DOHH2 (cell line): ENCODE data around the gene CYFIP2.

Experiments used
- H3F3A ChIP-seq: fragments of 200-600 bp; sonication (generic), shearing (Covaris generic); 2 replicates; pipeline ENCODE4 v1.6.0; 2016; ENCODE audit warnings: antibody characterized with exemption, mild to moderate bottlenecking; ENCODE audit not compliant: control insufficient read depth, insufficient read depth
- H3K27ac ChIP-seq: fragments of 200-600 bp; sonication (generic); 2 replicates; pipeline ENCODE4 v1.5.1; 2014; ENCODE audit warnings: low read depth, mild to moderate bottlenecking, low read length, moderate library complexity
- H3K27me3 ChIP-seq: fragments of 200-600 bp; sonication (generic); 2 replicates; pipeline ENCODE4 v1.6.1; 2014; ENCODE audit warnings: mild to moderate bottlenecking, low read length, mixed read lengths; ENCODE audit not compliant: control insufficient read depth
- H3K36me3 ChIP-seq: fragments of 200-600 bp; sonication (generic); 2 replicates; pipeline ENCODE4 v1.6.1; 2014; ENCODE audit warnings: mild to moderate bottlenecking, low read length, moderate library complexity, mixed read lengths; ENCODE audit not compliant: control insufficient read depth
- H3K4me1 ChIP-seq: fragments of 200-600 bp; sonication (generic); 2 replicates; pipeline ENCODE4 v1.6.1; 2014; ENCODE audit warnings: mild to moderate bottlenecking, low read length, mixed read lengths; ENCODE audit not compliant: control insufficient read depth
- H3K4me2 ChIP-seq: fragments of 200-600 bp; sonication (generic); 2 replicates; pipeline ENCODE4 v1.6.0; 2014; ENCODE audit warnings: mild to moderate bottlenecking, low read length, moderate library complexity
- H3K4me3 ChIP-seq: fragments of 200-600 bp; sonication (generic); 2 replicates; pipeline ENCODE4 v1.5.1; 2014; ENCODE audit warnings: mild to moderate bottlenecking, low read length, mixed read lengths
- H3K79me2 ChIP-seq: fragments of 200-600 bp; sonication (generic); 2 replicates; pipeline ENCODE4 v1.6.1; 2014; ENCODE audit warnings: mild to moderate bottlenecking, low read length, mixed read lengths; ENCODE audit not compliant: control insufficient read depth
- H3K9me2 ChIP-seq: fragments of 200-600 bp; sonication (generic); replicated peaks from 2 replicates; pipeline ENCODE4 v1.6.1; 2014; ENCODE audit warnings: mild to moderate bottlenecking, low read length, mixed read lengths; ENCODE audit not compliant: control insufficient read depth
- H3K9me3 ChIP-seq: fragments of 200-600 bp; sonication (generic); 2 replicates; pipeline ENCODE4 v1.6.1; 2014; ENCODE audit warnings: antibody characterized with exemption, low read length, mixed read lengths; ENCODE audit not compliant: control insufficient read depth, insufficient read depth
- H4K20me1 ChIP-seq: fragments of 200-600 bp; sonication (generic); 2 replicates; pipeline ENCODE4 v1.6.0; 2014; ENCODE audit warnings: low read depth, mild to moderate bottlenecking, antibody characterized with exemption, low read length, moderate library complexity; ENCODE audit not compliant: control insufficient read depth, insufficient read depth
- EZH2phosphoT487 ChIP-seq: fragments of 200-600 bp; sonication (generic); IDR thresholded peaks from 2 replicates; pipeline ENCODE4 v1.6.1; 2017; ENCODE audit warnings: borderline replicate concordance, mild to moderate bottlenecking, antibody characterized with exemption, low read length, moderate library complexity, mixed read lengths
- TF ChIP-seq, protein P1 (sequence below): fragments of 200-600 bp; sonication (generic); IDR thresholded peaks from one replicate; pipeline ENCODE4 v1.5.1; 2014; ENCODE audit warnings: antibody characterized with exemption, mild to moderate bottlenecking, low read depth, low read length; ENCODE audit not compliant: poor library complexity, severe bottlenecking

The CYFIP2 gene

DNA sequence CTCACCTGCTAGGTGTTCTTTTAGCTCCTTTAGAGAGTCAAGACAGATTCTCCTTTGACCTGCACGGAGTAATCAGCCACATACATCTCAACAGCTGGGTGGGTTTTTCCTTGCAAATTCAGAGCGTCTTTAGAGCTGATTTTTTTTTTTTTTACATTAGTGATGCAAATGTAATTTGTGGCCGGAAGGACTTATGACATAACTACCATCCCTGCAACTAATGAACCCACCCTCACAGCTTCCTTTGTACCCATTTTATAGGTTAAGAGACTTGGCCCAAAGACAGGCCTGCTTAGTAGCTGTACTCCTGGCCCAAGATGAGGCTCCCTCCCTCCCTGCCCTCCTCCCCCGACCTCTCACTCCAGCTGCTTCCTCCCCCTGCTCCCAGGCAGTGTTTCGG, 124.2 kb downstream of the CYFIP2 start:
- peaks cover 1% of the 10 kb centered on the region; the same call in 1 of the 2 replicates for H3F3A ChIP-seq
- no peak overlapping the region for H3K27ac ChIP-seq
- no peaks in the 10 kb centered on the region for H3K79me2 ChIP-seq
- no peak overlapping the region for H3K4me2 ChIP-seq
- H4K20me1 ChIP-seq: no peaks in the 10 kb centered on the region
- H3K9me3 ChIP-seq: no peaks in the 10 kb centered on the region
- H3K9me2 ChIP-seq: no peaks in the 10 kb centered on the region
- no peaks in the 10 kb centered on the region for H3K4me1 ChIP-seq
- no peaks in the 10 kb centered on the region for H3K27me3 ChIP-seq
- no peak for TF ChIP-seq EZH2phosphoT487
- TF ChIP-seq, protein P1, sequence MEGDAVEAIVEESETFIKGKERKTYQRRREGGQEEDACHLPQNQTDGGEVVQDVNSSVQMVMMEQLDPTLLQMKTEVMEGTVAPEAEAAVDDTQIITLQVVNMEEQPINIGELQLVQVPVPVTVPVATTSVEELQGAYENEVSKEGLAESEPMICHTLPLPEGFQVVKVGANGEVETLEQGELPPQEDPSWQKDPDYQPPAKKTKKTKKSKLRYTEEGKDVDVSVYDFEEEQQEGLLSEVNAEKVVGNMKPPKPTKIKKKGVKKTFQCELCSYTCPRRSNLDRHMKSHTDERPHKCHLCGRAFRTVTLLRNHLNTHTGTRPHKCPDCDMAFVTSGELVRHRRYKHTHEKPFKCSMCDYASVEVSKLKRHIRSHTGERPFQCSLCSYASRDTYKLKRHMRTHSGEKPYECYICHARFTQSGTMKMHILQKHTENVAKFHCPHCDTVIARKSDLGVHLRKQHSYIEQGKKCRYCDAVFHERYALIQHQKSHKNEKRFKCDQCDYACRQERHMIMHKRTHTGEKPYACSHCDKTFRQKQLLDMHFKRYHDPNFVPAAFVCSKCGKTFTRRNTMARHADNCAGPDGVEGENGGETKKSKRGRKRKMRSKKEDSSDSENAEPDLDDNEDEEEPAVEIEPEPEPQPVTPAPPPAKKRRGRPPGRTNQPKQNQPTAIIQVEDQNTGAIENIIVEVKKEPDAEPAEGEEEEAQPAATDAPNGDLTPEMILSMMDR: no peak
- peaks cover 77% of the 10 kb centered on the region for H3K36me3 ChIP-seq
- no peak overlapping the region for H3K4me3 ChIP-seq

DNA sequence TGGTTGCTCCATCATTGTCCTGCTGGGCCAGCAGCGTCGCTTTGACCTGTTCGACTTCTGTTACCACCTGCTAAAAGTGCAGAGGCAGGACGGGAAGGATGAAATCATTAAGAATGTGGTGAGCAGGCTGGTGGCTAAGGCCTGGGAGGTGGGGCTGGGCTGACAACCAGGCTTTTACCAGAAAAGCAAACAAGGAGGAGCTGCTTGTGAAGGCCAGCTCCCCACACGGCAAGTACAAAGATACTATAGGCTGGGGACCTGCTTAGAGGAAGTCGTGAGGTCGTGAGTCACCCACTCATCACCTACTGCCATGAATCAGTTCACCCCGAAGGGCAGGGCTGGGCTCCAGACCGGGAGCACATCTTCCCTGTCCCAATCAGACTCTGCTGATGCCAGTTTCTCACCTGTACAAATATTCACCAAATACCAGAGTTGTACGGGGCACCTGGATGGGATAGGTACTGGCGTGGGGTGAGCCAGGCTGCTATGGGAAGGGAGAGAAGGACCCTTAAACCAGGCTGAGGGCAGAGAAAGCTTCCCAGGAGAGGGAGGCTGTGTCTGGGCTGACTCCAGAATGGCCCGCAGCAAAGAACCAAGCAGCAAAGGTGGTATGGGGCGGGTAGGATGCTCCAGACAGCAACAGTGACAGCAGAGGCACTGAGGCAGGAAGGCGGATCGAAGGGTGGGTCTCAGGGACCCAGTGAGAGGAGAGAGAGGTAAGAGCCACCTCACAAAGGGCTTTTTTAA, 124.8 kb downstream of the CYFIP2 start:
- peaks cover 72% of the 10 kb centered on the region for H3K36me3 ChIP-seq
- no peak overlapping the region for H3K27ac ChIP-seq

DNA sequence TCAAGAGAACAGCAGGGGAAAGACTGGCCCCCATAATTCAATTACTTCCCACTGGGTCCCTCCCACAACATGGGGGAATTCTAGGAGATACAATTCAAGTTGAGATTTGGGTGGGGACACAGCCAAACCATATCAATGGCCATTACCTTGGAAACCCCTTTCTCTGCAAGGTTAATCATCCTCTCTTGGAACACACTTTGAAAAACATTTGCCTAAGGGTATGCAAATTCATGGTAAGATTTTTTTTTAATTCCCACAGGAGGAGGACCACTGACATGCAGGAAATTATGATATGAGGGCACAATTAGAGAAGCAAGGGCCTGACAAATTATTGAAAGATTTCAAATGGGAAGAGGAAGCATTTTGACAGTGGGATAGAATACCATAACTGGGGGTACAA, 132.4 kb downstream of the CYFIP2 start:
- peaks cover 6% of the 10 kb centered on the region; the same call in 1 of the 2 replicates for H3F3A ChIP-seq
- peaks cover 3% of the 10 kb centered on the region for H3K36me3 ChIP-seq
- H3K27ac ChIP-seq: no peak overlapping the region
- TF ChIP-seq EZH2phosphoT487: no peak
- TF ChIP-seq, protein P1: no peak
- H3K4me3 ChIP-seq: no peak overlapping the region
- no peaks in the 10 kb centered on the region for H3K9me3 ChIP-seq
- H3K4me1 ChIP-seq: peaks cover 9% of the 10 kb centered on the region
- no peaks in the 10 kb centered on the region for H4K20me1 ChIP-seq
- no peaks in the 10 kb centered on the region for H3K27me3 ChIP-seq
- H3K9me2 ChIP-seq: no peaks in the 10 kb centered on the region
- H3K4me2 ChIP-seq: no peak overlapping the region
- H3K79me2 ChIP-seq: no peaks in the 10 kb centered on the region

More for the DNA sequence above, 124.8 kb downstream of the CYFIP2 start:
- no peaks in the 10 kb centered on the region for H3K4me1 ChIP-seq
- no peaks in the 10 kb centered on the region for H3K79me2 ChIP-seq
- TF ChIP-seq EZH2phosphoT487: no peak
- TF ChIP-seq, protein P1: no peak
- no peaks in the 10 kb centered on the region for H4K20me1 ChIP-seq
- H3F3A ChIP-seq: peaks cover 6% of the 10 kb centered on the region; the same call in 1 of the 2 replicates
- H3K4me3 ChIP-seq: no peak overlapping the region
- no peaks in the 10 kb centered on the region for H3K9me3 ChIP-seq
- H3K4me2 ChIP-seq: no peak overlapping the region
- H3K27me3 ChIP-seq: no peaks in the 10 kb centered on the region
- no peaks in the 10 kb centered on the region for H3K9me2 ChIP-seq
